AG09309 (cell line): ENCODE data around the gene HIC1.

ENCODE experiments used
- DNase-seq: peaks from one replicate; pipeline ENCODE4 v3.0.0-alpha.2; 2010; ENCODE audit warnings: low read depth
- H3K4me3 ChIP-seq: 2 replicates; pipeline ENCODE4 v1.5.1; 2011; ENCODE audit warnings: mild to moderate bottlenecking, low read depth, low read length, moderate library complexity; ENCODE audit not compliant: control insufficient read depth
- CTCF ChIP-seq: IDR thresholded peaks from 2 replicates; pipeline ENCODE4 v1.5.1; 2011; ENCODE audit warnings: mild to moderate bottlenecking, low read depth, low read length, inconsistent platforms; ENCODE audit not compliant: insufficient read depth, control insufficient read depth; ENCODE audit errors: missing control alignments

HIC1 gene

GRCh38 chr17:2060681-2061440 lies 6.0 kb downstream of the HIC1 start:
- no peak for TF ChIP-seq CTCF
- H3K4me3 ChIP-seq: no peak overlapping the region
- DNase-seq: no peak

- DNase-seq: no peak
- H3K4me3 ChIP-seq: no peak overlapping the region
- TF ChIP-seq CTCF: no peak
These were observed 6.6 kb downstream of the HIC1 start for GRCh38 chr17:2061441-2061958.

- DNase-seq: no peak
- TF ChIP-seq CTCF: no peak
- no peak overlapping the region for H3K4me3 ChIP-seq
These were observed 7.8 kb downstream of the HIC1 start for GRCh38 chr17:2062571-2063183.

- TF ChIP-seq CTCF: no peak
- no peak overlapping the region for H3K4me3 ChIP-seq
- DNase-seq: no peak
These were observed 8.6 kb downstream of the HIC1 start for GRCh38 chr17:2063261-2064146.

GRCh38 chr17:2064147-2064489 lies 9.2 kb downstream of the HIC1 start:
- no peak for TF ChIP-seq CTCF
- no peak overlapping the region for H3K4me3 ChIP-seq
- no peak for DNase-seq

GRCh38 chr17:2064520-2064971 lies 9.6 kb downstream of the HIC1 start:
- no peak overlapping the region for H3K4me3 ChIP-seq
- DNase-seq: no peak
- TF ChIP-seq CTCF: no peak
